HG03565 (cell line): ENCODE data around the gene KPNA1.
"Not testable (repeated sequence)": the region's sequence is repeated elsewhere in the genome, so short reads cannot be mapped to it uniquely, and the experiment has no call there.

ENCODE experiments used
- ATAC-seq: cut with Tn5 transposase; IDR thresholded peaks from one replicate; pipeline ENCODE4 v1.9.1; 2021; ENCODE audit warnings: mild to moderate bottlenecking, moderate library complexity; ENCODE audit not compliant: unreplicated experiment

KPNA1 gene

DNA sequence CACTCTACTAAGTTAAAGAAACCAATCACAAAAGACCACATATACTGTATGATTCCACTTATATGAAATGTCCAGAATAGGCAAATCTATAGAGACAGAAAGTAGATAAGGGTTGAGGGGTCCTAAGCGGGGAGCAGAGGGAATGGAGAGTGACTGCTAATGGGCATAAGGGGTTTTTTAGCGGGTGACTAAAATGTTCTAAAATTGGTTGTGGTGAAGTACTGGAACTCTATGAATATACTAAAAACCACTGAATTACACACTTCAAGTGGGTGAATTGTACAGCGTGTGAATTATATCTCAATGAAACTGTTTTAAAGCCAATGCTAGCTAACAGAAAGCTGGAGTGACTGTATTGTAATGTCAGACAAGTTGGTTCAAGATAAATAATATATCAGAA lies 33.3 kb downstream of the KPNA1 start:
- ATAC-seq: no peak

DNA sequence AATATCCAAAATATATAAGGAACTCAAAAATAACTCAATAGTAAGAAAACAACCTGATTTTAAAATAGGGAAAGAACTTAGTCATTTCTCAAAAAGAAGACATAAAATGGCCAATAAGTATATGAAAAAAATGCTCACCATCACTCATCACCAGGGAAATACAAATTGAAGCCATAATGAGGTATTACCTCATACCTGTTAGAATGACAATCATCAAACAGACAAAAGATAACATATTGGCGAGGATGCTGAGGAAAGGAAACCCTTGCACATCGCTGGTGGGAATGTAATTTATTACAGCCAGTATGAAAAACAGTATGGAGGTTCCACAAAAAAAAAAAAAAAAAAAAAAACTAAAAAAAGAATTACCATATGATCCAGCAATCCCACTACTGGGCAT lies 38.2 kb downstream of the KPNA1 start:
- ATAC-seq: no peak

DNA sequence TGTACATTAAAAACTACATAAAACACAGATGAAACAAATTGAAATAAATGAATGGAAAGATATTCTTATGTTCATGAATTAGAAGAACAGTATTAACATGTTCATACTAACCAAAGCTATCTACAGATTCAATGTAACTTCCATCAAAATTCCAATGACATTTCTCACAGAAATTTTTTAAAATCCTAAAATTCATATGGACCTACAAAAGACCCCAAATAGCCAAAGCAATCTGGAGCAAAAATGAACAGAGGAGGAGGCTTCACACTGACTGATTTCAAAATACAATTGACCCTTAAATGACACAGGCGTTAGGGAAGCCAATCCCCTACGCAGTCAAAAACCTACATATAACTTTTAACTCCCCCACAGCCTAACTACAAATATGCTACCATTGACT lies 39.4 kb downstream of the KPNA1 start:
- ATAC-seq: no peak

DNA sequence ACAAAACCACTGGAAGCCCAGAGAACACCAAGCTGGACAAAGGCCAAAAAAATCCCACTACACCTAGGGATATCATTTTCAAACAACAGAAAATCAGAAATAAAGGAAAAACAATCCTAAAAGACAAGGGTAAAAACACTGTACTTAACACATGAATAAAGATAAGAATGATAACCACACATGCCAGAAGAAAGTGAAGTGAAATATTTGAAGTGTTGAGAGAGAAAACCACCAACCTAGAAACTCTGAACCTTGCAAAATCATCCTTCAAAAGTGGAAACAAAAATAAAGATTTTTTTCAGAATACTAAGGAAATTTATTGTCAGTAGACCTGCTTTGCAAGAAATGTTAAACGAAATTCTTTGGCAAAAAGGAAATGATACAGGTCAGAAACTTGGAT lies 45.1 kb downstream of the KPNA1 start:
- no peak for ATAC-seq

DNA sequence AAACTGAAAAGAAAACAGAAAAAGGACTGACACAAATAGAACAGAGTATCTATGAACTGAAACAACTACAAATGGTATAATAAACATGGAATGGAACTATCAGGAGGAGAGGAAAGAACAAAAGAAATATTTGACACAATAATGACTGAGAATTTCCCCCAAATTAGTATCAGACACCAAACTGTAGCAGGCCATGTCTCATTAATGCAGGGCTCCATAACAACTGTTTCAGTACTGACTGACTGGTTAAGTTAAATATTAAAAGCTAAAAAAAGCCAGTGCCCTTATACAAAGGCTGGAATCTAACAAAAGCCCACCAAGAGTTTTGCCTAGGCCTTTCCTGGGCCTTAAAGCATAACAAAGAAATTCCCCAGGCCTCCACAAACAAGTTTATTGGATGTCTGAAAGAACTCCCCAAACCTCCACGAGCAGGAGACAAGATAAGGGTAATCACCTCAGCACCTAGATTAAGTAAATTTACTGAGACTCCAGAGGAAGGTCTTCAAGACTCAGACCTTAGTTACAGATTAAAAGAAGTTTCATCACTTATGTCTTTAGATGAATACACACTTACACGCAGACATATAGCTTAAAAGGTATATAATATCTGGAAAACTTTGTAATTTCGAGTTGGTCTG lies 45.7 kb downstream of the KPNA1 start:
- no peak for ATAC-seq

DNA sequence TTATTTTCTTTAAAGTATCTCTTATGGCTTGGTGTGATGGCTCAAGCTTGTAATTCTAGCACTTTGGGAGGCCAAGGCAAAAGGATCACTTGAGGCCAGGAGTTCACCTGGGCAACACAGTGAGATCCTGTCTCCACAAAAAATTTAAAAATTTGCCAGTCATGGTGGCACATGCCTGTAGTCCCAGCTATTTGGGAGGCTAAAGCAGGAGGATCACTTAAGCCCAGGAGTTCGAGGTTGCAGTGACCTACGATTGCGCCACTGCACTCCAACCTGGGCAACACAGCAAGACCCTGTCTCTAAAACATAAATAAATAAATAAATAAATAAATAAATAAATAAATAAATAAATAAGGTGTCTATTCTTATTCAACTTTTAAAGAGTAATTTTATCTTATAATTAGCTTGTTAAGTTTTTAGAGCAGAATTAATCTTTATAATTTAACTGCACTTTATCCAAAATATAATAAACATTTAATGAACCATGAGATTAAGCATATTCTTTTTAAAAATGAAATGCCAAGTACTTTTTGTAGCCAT lies 48.0 kb downstream of the KPNA1 start:
- no peak for ATAC-seq

DNA sequence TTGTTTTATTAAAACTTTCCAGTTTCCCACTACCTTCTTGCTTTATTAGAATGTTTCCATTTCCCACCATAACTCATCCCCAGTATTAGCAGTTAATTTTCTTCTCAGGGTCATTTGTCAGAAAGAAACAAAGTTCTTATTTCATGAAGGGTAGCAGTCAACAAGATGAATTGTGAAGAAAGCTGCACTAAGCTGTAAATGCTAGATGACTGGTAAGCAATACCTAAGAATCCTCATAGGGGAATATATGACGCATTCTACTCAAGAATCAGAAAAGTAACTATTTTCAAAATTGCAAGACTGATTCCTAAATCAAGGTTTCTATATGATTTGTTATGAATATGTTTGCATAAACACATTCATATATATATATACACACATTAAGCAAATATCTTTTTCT lies 50.1 kb downstream of the KPNA1 start:
- no peak for ATAC-seq

DNA sequence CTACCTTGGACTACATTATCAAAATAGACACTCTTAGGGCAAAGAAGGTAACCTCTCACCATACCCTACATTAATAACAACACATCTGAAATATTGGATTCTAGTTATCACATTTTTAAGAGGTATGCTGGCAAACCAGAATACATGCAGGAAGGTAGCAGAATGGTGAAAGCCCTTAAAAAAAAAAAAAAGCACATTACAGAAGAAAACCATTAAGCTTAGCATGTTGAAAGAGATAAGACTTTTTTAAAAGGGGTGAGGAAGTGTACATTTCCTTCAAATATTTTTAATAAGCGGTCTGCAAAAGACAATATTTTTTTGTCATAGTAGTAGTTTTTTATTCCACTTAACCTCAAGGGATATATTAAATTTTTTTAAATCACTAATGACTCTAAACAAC lies 52.3 kb downstream of the KPNA1 start:
- no peak for ATAC-seq

DNA sequence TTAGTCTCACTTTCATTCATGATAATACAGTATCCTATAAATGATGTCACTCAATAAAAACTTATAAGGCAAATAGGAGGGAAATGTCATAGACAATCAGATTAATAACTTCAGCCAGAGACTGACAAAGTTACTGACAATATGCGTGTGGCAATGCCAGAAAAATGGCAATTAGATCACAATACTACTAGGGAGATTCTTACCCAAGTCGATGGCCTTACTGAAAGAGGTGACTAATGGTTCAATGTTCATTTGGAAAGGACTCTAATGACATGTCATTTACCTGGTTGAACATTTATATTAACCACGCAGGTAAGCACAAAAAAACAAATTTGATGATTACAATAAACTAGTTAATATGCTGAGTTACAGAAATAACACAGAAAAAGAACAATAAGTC lies 52.9 kb downstream of the KPNA1 start:
- ATAC-seq: no peak

DNA sequence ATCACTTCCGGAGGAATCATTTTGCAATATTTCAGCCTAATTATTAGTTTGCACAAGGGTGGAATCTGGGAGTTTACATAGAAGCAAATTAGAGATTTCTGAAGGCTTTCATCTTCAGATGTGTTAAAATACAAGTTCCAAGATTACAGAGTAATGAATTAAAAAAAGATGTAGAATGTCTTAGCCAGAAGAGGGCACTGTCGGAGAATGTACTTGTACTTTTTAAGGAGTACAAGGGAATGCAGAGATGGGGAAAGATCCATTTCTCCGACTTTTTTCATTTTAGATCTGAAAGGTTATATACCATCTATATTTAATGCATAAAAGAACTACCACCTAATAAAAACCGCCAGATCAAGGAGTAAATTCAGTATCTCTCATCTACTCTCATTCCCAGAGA lies 55.7 kb downstream of the KPNA1 start:
- no peak for ATAC-seq

DNA sequence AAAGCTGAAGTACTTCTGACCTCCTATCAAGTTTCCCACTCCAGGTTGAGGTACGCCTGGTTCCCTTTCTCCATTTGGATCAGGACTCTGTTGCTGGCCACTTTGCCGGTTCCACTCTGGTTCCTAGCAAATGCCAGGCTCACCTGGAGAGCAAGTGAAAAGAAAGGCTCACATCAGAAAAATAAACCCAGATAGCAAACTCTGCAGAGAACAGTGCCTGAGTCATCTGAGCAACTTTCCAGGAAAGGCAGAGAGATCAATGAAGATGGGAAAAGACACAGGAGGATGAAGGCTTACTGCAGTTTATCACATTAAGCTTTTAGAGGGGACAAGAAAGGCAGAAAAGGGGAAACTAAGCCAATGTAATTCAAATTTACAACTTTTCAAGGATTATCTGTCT lies 57.0 kb downstream of the KPNA1 start:
- no peak for ATAC-seq

DNA sequence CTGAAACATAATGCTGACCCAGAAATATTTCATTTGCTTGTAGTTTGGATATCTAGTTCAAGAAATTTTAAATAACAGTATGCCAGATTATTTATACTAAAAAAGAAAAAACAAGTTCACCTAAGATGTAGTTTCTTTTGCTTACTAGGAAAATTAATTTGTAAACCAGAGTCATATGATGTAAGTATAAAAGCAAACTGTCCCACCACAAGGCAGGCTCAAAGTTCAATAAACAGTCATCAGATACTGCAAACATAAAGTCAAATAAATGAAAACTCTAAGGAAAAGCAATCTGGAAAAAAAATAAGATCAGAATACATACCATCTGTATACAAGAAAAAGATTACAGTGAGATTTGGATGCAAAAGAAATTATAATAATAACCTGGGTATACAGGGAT lies 58.7 kb downstream of the KPNA1 start:
- ATAC-seq: no peak

DNA sequence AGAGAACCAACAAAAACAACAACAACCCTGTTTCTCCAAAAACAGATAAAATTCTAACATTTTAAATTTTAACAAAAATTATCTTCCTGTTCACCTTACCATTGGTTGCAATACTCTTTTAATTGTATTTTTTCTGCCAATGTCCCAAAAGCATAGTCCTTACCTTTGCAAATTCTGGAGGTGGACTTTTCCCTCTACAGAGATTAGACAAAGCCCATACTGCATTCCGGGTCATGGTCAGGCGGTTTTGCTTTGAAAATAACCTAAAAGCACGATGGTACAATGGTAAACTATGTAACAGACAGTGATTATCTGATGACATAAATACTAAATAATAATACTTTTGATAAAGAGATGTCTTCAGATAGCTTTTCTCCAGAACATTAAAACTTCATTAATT lies 63.4 kb downstream of the KPNA1 start:
- ATAC-seq: no peak

DNA sequence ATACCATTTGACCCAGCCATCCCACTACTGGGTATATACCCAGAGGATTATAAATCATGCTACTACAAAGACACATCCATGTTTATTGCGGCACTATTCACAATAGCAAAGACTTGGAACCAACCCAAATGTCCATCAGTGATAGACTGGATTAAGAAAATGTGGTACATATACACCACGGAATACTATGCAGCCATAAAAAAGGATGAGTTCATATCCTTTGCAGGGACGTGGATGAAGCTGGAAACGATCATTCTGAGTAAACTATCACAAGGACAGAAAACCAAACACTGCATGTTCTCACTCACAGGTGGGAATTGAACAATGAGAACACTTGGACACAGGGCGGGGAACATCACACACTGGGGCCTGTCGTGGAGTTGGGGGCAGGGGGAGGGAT lies 66.5 kb downstream of the KPNA1 start:
- ATAC-seq: not testable (repeated sequence)

DNA sequence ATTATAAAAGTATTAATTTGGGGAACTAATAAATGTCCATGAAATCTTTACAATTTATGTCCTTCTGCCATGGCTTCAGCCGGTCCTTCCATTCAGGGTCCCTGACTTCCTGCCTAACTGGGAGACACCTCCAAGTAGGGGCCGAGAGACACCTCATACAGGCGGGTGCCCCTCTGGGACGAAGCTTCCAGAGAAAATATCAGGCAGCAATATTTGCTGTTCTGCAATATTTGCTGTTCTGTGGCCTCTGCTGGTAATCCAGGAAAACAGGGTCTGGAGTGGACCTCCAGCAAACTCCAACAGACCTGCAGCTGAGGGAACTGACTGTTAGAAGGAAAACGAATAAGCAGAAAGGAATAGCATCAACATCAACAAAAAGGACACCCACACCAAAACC lies 70.2 kb downstream of the KPNA1 start:
- not testable (repeated sequence) for ATAC-seq

DNA sequence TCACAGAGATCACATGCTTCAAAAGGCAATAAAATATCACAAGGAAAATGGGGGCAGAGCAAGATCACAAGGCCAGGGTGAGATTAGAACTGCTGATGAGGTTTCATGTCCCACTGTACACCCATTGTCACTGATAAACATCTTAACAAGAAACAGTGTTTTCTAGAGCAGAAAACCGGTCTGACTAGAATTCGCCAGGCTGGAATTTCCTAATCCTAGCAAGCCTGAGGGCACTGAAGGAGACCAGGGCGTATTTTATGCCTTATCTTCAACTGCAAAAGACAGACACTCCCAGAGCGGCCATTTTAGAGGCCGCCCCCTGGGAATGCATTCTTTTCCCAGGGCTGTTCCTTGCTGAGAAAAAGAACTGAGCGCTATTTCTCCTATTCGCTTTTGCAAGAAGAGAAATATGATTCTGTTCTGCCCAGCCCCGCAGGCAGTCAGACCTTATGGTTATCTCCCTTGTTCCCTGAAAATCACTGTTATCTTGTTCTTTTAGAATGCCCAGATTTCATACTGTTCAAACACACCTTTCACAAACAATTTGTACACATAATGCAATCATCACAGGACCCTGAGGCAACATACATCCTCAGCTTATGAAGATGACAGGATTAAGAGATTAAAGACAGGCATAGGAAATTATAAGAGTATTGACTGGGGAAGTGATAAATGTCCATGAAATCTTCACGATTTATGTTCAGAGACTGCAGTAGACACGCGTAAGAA lies 70.8 kb downstream of the KPNA1 start:
- not testable (repeated sequence) for ATAC-seq

DNA sequence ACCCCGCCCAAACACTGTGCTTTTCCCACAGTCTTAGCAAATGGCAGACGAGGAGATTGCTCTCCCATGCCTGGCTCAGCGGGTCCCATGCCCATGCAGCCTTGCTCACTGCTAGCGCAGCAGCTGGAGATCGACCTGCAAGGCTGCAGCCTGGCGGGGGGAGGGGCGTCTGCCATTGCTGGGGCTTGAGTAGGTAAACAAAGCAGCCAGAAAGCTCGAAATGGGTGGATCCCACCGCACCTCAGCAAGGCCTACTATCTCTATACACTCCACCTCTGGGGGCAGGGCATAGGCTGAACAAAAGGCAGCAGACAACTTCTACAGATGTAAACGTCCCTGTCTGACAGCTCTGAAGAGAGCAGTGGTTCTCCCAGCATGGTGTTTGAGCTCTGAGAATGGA lies 71.6 kb downstream of the KPNA1 start:
- ATAC-seq: no peak

DNA sequence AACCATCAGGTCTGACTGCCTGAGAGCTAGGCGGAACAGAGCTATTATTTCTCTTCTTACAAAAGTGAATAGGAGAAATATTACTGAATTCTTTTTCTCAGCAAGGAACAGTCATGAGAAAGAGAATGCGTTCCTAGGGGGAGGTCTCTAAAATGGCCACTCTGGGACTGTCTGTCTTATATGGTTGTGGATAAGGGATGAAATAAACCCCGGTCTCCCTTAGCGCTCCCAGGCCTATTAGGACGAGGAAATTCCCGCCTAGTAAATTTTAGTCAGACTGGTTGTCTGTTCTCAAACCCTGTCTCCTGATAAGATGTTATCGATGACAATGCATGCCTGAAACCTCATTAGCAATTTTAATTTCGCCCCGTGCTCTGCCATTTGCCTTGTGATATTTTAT lies 78.8 kb downstream of the KPNA1 start:
- no peak for ATAC-seq

DNA sequence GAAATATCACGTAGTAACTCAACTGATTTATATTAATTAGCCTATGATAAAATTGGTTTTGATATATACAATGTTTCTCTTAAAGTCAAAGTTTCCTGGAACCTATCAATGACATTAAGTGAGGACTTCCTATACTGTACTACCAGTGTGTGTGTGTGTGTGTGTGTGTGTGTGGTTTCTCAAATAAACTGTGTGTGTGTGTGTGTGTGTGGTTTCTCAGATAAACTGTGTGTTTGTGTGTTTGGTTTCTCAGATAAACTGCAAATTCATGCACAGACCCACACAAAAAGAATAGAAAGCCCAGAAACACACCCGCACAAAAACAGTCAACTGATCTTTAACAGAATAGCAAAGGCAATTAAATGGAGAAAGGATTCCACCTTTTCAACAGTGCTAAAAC lies 84.4 kb downstream of the KPNA1 start:
- no peak for ATAC-seq

DNA sequence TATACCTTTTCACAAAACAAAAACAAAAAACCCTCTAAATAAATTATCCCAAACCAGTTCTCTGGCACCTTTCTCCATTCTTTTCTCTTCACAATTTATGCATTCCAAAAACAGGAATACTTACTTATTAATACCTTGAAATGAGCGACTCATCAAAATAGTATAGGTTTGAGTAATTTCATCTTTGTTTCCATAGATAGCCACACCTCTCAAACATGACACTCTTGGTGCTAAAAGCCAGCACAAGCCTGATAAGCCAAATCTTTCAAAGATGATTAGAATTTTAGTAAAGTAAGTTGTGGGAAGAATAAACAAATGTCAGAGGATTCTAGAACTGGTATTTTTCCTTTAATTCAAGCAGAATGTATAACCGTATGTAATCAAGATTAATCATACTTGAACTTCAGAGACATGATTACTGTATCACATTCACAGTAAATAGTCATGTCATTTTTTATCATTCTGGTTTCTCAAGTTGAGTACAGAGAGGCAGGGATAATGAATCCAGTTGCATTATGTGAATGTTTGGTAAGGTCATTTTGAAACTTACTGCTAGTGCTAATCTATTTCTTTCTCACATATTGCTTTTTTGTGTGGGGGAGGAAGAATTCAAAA lies 86.8 kb downstream of the KPNA1 start:
- no peak for ATAC-seq

DNA sequence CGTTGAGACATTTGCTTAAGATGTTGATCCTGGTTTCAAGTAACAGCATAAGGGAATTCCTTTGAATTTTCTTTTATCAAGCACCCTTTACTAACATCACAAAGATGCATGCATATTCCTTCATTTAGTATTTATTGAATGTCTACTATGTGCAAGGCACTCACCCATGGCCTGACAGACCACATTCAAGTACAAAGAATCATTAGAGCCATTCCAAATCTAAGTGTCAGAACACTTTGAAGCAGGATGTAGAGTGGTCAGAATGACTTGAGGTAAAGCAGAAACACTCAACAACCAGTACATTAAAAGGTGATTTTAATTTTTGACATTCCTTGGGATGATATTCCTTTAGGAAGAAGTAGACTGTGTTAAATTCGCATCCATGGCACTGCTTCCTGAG lies 92.9 kb downstream of the KPNA1 start:
- ATAC-seq: no peak

DNA sequence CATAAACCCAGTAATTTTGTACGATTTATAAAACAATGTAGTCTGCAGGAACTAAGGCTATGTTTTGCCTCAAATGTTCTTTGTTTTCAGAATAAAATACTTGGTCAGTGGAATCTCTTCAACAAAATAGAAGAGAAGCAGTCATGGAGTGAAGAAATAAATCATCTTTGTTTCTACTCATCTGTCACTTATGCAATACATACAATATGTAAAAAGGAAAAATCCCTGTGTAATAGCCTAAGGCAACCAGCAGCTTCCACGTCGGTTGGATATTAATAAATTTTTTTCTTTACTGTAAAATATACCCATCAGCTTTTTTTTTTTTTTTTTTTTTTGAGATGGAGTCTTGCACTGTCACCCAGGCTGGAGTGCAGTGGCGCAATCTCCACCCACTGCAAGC lies 93.6 kb downstream of the KPNA1 start:
- ATAC-seq: no peak
